H1 (cell line): ENCODE results near the gene TLNRD1. TPM values are rescaled to one million over a fixed set of nuclear protein-coding genes. Genes with fewer than 3 reads are reported as not detected.

ENCODE experiments used
- CTCF ChIA-PET: fragments of 300-600 bp; sonication (Branson Sonifier 250); formaldehyde crosslinking; loops from one replicate; lab custom pipeline; 2021; ENCODE audit not compliant: partially characterized antibody; lab: Charles Lee
- POLR2A ChIA-PET: fragments of 300-600 bp; sonication (Branson Sonifier 250); formaldehyde crosslinking; loops from one replicate; lab custom pipeline; 2021; ENCODE audit warnings: inconsistent platforms; ENCODE audit not compliant: partially characterized antibody; lab: Charles Lee
- DNase-seq, 2 experiments: peaks; one replicate each; pipeline versions ENCODE4 v3.0.0 to v3.0.0-alpha.2; 2010 to 2022; ENCODE audit warnings: low spot score in 2 of 2, low read depth in 1 of 2, mixed read lengths in 1 of 2
- FAIRE-seq: peaks from 2 replicates; lab custom pipeline; 2011; peaks lifted over from hg19 to GRCh38; lab: Jason Lieb, UNC
- H2AFZ ChIP-seq: 2 replicates; pipeline ENCODE4 v1.8.1; 2012; ENCODE audit warnings: low read length, inconsistent platforms
- H2AK5ac ChIP-seq: 2 replicates; pipeline ENCODE4 v1.6.1; 2013; ENCODE audit warnings: low read depth, low read length
- H2BK120ac ChIP-seq: replicated peaks from 2 replicates; pipeline ENCODE3; 2013; ENCODE audit warnings: low read depth, low read length, inconsistent platforms
- H2BK12ac ChIP-seq: 2 replicates; pipeline ENCODE4 v1.6.1; 2013; ENCODE audit warnings: low read depth, low read length
- H2BK15ac ChIP-seq: 2 replicates; pipeline ENCODE4 v1.6.1; 2013; ENCODE audit warnings: low read length
- H2BK20ac ChIP-seq: 2 replicates; pipeline ENCODE4 v1.6.1; 2013; ENCODE audit warnings: low read length
- H2BK5ac ChIP-seq: 2 replicates; pipeline ENCODE4 v1.6.1; 2013; ENCODE audit warnings: low read depth, low read length
- H3K14ac ChIP-seq: 2 replicates; pipeline ENCODE4 v1.6.1; 2013; ENCODE audit warnings: inconsistent platforms; ENCODE audit not compliant: insufficient read length
- H3K18ac ChIP-seq: 2 replicates; pipeline ENCODE4 v1.6.1; 2013; ENCODE audit warnings: low read length; ENCODE audit errors: extremely low read depth
- H3K23ac ChIP-seq: 2 replicates; pipeline ENCODE4 v1.6.1; 2013; ENCODE audit warnings: inconsistent platforms; ENCODE audit not compliant: insufficient read length
- H3K23me2 ChIP-seq: 2 replicates; pipeline ENCODE4 v1.6.1; 2013; ENCODE audit warnings: low read depth, low read length
- H3K27ac ChIP-seq: 2 replicates; pipeline ENCODE4 v1.6.1; 2011; ENCODE audit warnings: low read depth, low read length, inconsistent platforms
- H3K27me3 ChIP-seq, 4 experiments: replicated peaks in 1 of 4; 1 replicate in 1 of 4; 2 replicates in 3 of 4; pipeline versions ENCODE4 v1.6.1 to v1.8.1; 2011 to 2013; ENCODE audit warnings: low read length in 3 of 4, mild to moderate bottlenecking in 3 of 4, inconsistent platforms in 2 of 4, mixed read lengths in 2 of 4, moderate library complexity in 1 of 4; ENCODE audit not compliant: control insufficient read depth in 3 of 4, insufficient read depth in 3 of 4; ENCODE audit errors: extremely low read depth in 1 of 4
- H3K36me3 ChIP-seq, 4 experiments: 2 replicates each; pipeline versions ENCODE4 v1.6.1 to v1.8.1; 2011 to 2013; ENCODE audit warnings: mild to moderate bottlenecking in 4 of 4, low read length in 3 of 4, moderate library complexity in 2 of 4, control low read depth in 1 of 4, inconsistent platforms in 1 of 4; ENCODE audit not compliant: insufficient read depth in 4 of 4, control insufficient read depth in 2 of 4
- H3K4ac ChIP-seq: replicated peaks from 2 replicates; pipeline ENCODE3; 2013; ENCODE audit warnings: low read length, low read depth, mixed read lengths, inconsistent platforms; ENCODE audit not compliant: insufficient read length
- H3K4me1 ChIP-seq, 4 experiments: replicated peaks in 1 of 4; 1 replicate in 1 of 4; 2 replicates in 3 of 4; pipeline versions ENCODE4 v1.6.1 to v1.8.1; 2011 to 2013; ENCODE audit warnings: low read length in 3 of 4, inconsistent platforms in 2 of 4, mixed read lengths in 1 of 4; ENCODE audit not compliant: insufficient read depth in 4 of 4, control insufficient read depth in 3 of 4
- H3K4me2 ChIP-seq, 2 experiments: 2 replicates each; pipeline versions ENCODE4 v1.6.1 to v1.8.1; 2011 to 2013; ENCODE audit warnings: low read depth in 2 of 2, low read length in 2 of 2, control low read depth in 1 of 2, inconsistent platforms in 1 of 2, mild to moderate bottlenecking in 1 of 2; ENCODE audit not compliant: insufficient read depth in 1 of 2
- H3K4me3 ChIP-seq, 4 experiments: fragments of 200-600, 300-600 bp in 1 of 4; sonication (generic), shearing (Covaris generic), sonication (Bioruptor Twin) in 1 of 4; 2 replicates each; pipeline versions ENCODE4 v1.5.1 to v1.8.1; 2011 to 2016; ENCODE audit warnings: low read length in 4 of 4, low read depth in 3 of 4, control low read depth in 2 of 4, inconsistent platforms in 2 of 4, mild to moderate bottlenecking in 2 of 4, mixed read lengths in 1 of 4, moderate library complexity in 1 of 4; ENCODE audit not compliant: insufficient read depth in 2 of 4; ENCODE audit errors: extremely low read depth in 1 of 4
- H3K56ac ChIP-seq: replicated peaks from 2 replicates; pipeline ENCODE3; 2013; ENCODE audit warnings: low read depth, mild to moderate bottlenecking, mixed read lengths, low read length, inconsistent platforms; ENCODE audit not compliant: insufficient read length
- H3K79me1 ChIP-seq: 2 replicates; pipeline ENCODE4 v1.6.1; 2013; ENCODE audit warnings: low read depth, low read length, control low read depth
- H3K79me2 ChIP-seq, 2 experiments: 2 replicates each; pipeline versions ENCODE4 v1.6.1 to v1.8.1; 2012 to 2013; ENCODE audit warnings: low read length in 2 of 2, mild to moderate bottlenecking in 2 of 2, inconsistent platforms in 1 of 2; ENCODE audit not compliant: insufficient read depth in 2 of 2, control insufficient read depth in 1 of 2
- H3K9ac ChIP-seq, 4 experiments: replicated peaks in 1 of 4; 1 replicate in 1 of 4; 2 replicates in 3 of 4; pipeline versions ENCODE4 v1.6.1 to v1.8.1; 2011 to 2013; ENCODE audit warnings: low read depth in 3 of 4, low read length in 3 of 4, control low read depth in 2 of 4, mild to moderate bottlenecking in 2 of 4, moderate library complexity in 2 of 4, inconsistent platforms in 1 of 4; ENCODE audit errors: extremely low read depth in 1 of 4
- H3K9me3 ChIP-seq, 2 experiments: 2 replicates each; pipeline versions ENCODE4 v1.6.1 to v1.8.1; 2012 to 2013; ENCODE audit warnings: mild to moderate bottlenecking in 2 of 2, moderate library complexity in 2 of 2, control low read depth in 1 of 2, inconsistent platforms in 1 of 2, low read depth in 1 of 2, low read length in 1 of 2, mixed read lengths in 1 of 2; ENCODE audit not compliant: insufficient read depth in 2 of 2
- H4K20me1 ChIP-seq, 2 experiments: replicated peaks in 1 of 2; 2 replicates each; pipeline versions ENCODE3 to v1.8.1; 2011 to 2013; ENCODE audit warnings: inconsistent platforms in 2 of 2, low read length in 2 of 2, mild to moderate bottlenecking in 1 of 2; ENCODE audit not compliant: insufficient read depth in 2 of 2, control insufficient read depth in 1 of 2
- H4K5ac ChIP-seq: 2 replicates; pipeline ENCODE4 v1.6.1; 2013; ENCODE audit warnings: low read length, low read depth, mixed read lengths, inconsistent platforms; ENCODE audit not compliant: insufficient read length
- H4K8ac ChIP-seq: 2 replicates; pipeline ENCODE4 v1.8.0; 2013; ENCODE audit warnings: mild to moderate bottlenecking, moderate library complexity, low read length, inconsistent platforms; ENCODE audit not compliant: insufficient read depth; ENCODE audit errors: extremely low read depth
- H4K91ac ChIP-seq: replicated peaks from 2 replicates; pipeline ENCODE3; 2013; ENCODE audit warnings: low read length, mixed read lengths, inconsistent platforms; ENCODE audit not compliant: insufficient read length
- KDM5A ChIP-seq: fragments of 200-600 bp; IDR thresholded peaks from 2 replicates; pipeline ENCODE4 v1.7.1; 2012; ENCODE audit warnings: mild to moderate bottlenecking, low read length, inconsistent platforms, mixed read lengths
- WGBS, 2 experiments: shearing (Covaris generic) in 1 of 2; methylation state at CpG; one replicate each; pipeline versions ENCODE4 v1.1.6 to v1.1.7; 2013 to 2015; ENCODE audit warnings: low lambda C conversion rate in 2 of 2, mixed read lengths in 2 of 2, inconsistent platforms in 1 of 2, low coverage in 1 of 2, missing lambda C conversion rate in 1 of 2; ENCODE audit not compliant: insufficient replicate concordance in 2 of 2, insufficient coverage in 1 of 2, insufficient read length in 1 of 2; ENCODE audit errors: extremely low coverage in 1 of 2, missing lambda C conversion rate in 1 of 2; 5-methylcytosine and 5-hydroxymethylcytosine counted together
- polyA plus RNA-seq, 7 experiments: library from polyadenylated mRNA; depleted of rRNA in 3 of 7; stranded (reverse) in 5 of 7; unstranded in 2 of 7; fragments of >200 nt in 5 of 7; fragments of 200-250 nt in 2 of 7; gene quantifications; 1 replicate in 5 of 7; 2 replicates in 1 of 7; 4 replicates in 1 of 7; pipeline versions ENCODE4 v1.2.1 to v1.2.3, GENCODE V29; 2011 to 2013; ENCODE audit warnings: missing spikeins in 2 of 7, mixed read lengths in 2 of 7
- total RNA-seq: library from RNA; stranded (reverse); fragmentation: NEBNext Ultra II Directional; extraction: Animal tissue kit (Norgen Biotek cat#: 25700); gene quantifications from 2 replicates; pipeline ENCODE4 v1.2.1, GENCODE V29; 2021

The TLNRD1 gene
- total and polyA plus RNA-seq, 2 of the 8 experiments (the other 6 are each of a cell fraction or from before 2014, with no cell fraction given) = 12.2 to 20.5 TPM

DNA sequence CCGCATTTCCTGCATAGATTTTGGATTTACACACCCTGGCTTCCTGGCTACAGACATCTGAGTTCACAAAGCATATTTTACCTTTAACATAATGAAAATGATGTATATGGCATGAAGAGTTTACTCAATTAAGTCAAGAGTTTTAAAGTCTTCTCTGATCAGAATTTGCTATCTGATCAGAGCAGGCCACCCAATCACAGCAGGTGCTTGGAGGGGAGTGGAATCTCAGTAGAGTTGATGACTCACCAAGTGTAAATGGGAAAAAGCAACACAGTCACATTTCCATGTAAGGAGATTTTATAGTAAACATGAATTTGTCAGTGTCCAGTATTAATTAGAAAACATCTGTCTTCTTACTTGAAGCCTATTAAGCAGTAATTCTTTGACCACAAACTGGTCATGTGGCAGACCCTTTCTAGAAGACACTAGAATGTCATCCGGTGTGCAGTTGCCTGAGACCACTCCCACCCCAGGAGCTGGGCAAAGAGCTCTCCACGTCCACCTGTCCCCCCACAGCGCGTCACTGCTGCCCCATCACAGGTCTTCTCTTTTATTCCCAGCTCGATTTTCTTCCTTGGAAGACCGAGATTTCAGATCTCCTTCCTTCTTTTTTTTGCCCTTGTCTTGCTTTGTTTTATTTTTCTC lies 21.9 kb upstream of the TLNRD1 start:
- CTCF ChIA-PET = interaction anchor here (0.8 to 2.4 kb wide), 7 partner anchors 9 to 287 kb away, joined by 3 to 23 read pairs (median 4); no protein-coding TSS in a partner anchor
- peaks cover 0 to 37% of the 10 kb centered on the region in 2 experiments; a peak in 2 of 4 replicates for H3K79me2 ChIP-seq
- 92% methylated on average over 7 of the region's 7 CpGs; no CpG with 5 or more reads in 1 of the 2 experiments for WGBS, 2 experiments

More for the DNA sequence above, 21.9 kb upstream of the TLNRD1 start:
- Histone ChIP-seq H2BK120ac (no peak overlapping the region), H3K79me1 (peaks cover 3% of the 10 kb centered on the region; the same call in 1 of the 2 replicates), H3K56ac (no peak overlapping the region), H2BK12ac (no peak overlapping the region), H2BK5ac (no peak overlapping the region), H3K27ac (no peak overlapping the region), H2AFZ (no peak overlapping the region), H3K4me3 (no peak overlapping the region), H3K23ac (no peak overlapping the region), H2AK5ac (no peak overlapping the region), H3K4ac (no peak overlapping the region), H3K9me3 (no peaks in the 10 kb centered on the region), H3K14ac (no peak overlapping the region), H3K9ac (no peak overlapping the region), H3K36me3 (peaks cover 0 to 28% (median 10%) of the 10 kb centered on the region in 4 experiments; a peak in 5 of 8 replicates), H3K27me3 (no peaks in the 10 kb centered on the region), H3K18ac (no peak overlapping the region), H3K23me2 (no peaks in the 10 kb centered on the region), H3K4me1 (peaks cover 0 to 9% (median 3%) of the 10 kb centered on the region in 4 experiments; a peak in 3 of 7 replicates)
- POLR2A ChIA-PET = interaction anchor here (2.3 kb wide), 1 partner anchor 11 kb away, joined by 10 read pairs; the partner anchor contains the start of gene MESD
- no peak for FAIRE-seq
- TF ChIP-seq KDM5A = no peak
- TF ChIP-seq, all 59 proteins: peak for 0
- no peak for DNase-seq
- no peak overlapping the region for H3K4me2 ChIP-seq
- H4K91ac ChIP-seq = no peak overlapping the region
- no peak overlapping the region for H4K8ac ChIP-seq
- no peak overlapping the region for H2BK15ac ChIP-seq
- H4K20me1 ChIP-seq = peaks cover 12% of the 10 kb centered on the region in 2 experiments
- H2BK20ac ChIP-seq = no peak overlapping the region
- H4K5ac ChIP-seq = no peak overlapping the region
